Endothelial cell of umbilical vein (primary cell): ENCODE data around the gene TMPRSS13. TPM values are rescaled to one million over a fixed set of nuclear protein-coding genes. Genes with fewer than 3 reads are reported as not detected.

Experiments
- BruUV-seq: library from RNA; stranded (reverse); fragments of 400-500 nt; replicated peaks from 2 replicates; lab custom pipeline; 2021; lab: Mats Ljungman, UMichigan
- CTCF ChIA-PET: fragments of 300-600, 350-600 bp; sonication (Branson Sonifier 250); formaldehyde crosslinking; loops from one replicate; lab custom pipeline; 2021; ENCODE audit warnings: antibody characterized with exemption, inconsistent platforms; lab: Charles Lee
- POLR2A ChIA-PET: fragments of 300-600, 350-600 bp; sonication (Branson Sonifier 250); formaldehyde crosslinking; loops from one replicate; lab custom pipeline; 2021; ENCODE audit warnings: antibody characterized with exemption, inconsistent platforms; lab: Charles Lee
- DNase-seq: peaks from one replicate; pipeline ENCODE4 v3.0.0-alpha.2; 2011; ENCODE audit warnings: low read depth, low spot score
- FAIRE-seq: peaks from 2 replicates; lab custom pipeline; 2011; peaks lifted over from hg19 to GRCh38; lab: Jason Lieb, UNC
- H2AFZ ChIP-seq: 2 replicates; pipeline ENCODE4 v1.6.0; 2012; ENCODE audit warnings: low read depth, low read length, control low read depth, inconsistent platforms
- H3K27ac ChIP-seq: 2 replicates; pipeline ENCODE4 v1.5.1; 2011; ENCODE audit warnings: low read depth, mild to moderate bottlenecking, control low read depth, low read length, moderate library complexity; ENCODE audit not compliant: insufficient read depth
- H3K27me3 ChIP-seq, 2 experiments: 2 replicates each; pipeline versions ENCODE4 v1.6.0 to v1.6.1; 2011; ENCODE audit warnings: low read length in 2 of 2, mixed read lengths in 1 of 2; ENCODE audit not compliant: control insufficient read depth in 2 of 2, insufficient read depth in 2 of 2
- H3K36me3 ChIP-seq, 2 experiments: 2 replicates in 1 of 2; 3 replicates in 1 of 2; pipeline ENCODE4 v1.5.1; 2011; ENCODE audit warnings: low read length in 2 of 2, mild to moderate bottlenecking in 1 of 2, moderate library complexity in 1 of 2; ENCODE audit not compliant: control insufficient read depth in 2 of 2, insufficient read depth in 2 of 2; ENCODE audit errors: extremely low read depth in 1 of 2
- H3K4me1 ChIP-seq: 3 replicates; pipeline ENCODE4 v1.5.1; 2011; ENCODE audit warnings: mild to moderate bottlenecking, low read length; ENCODE audit not compliant: control insufficient read depth, insufficient read depth; ENCODE audit errors: extremely low read depth
- H3K4me2 ChIP-seq: 2 replicates; pipeline ENCODE4 v1.6.1; 2011; ENCODE audit warnings: low read length, control low read depth, mixed read lengths; ENCODE audit not compliant: insufficient read depth
- H3K4me3 ChIP-seq, 3 experiments: fragments of 200-600 bp in 1 of 3; sonication (generic), shearing (Covaris generic) in 1 of 3; replicated peaks in 1 of 3; 2 replicates each; pipeline ENCODE4 v1.5.1; 2011 to 2016; ENCODE audit warnings: control low read depth in 3 of 3, low read length in 3 of 3, mild to moderate bottlenecking in 2 of 3, inconsistent platforms in 1 of 3, low read depth in 1 of 3, moderate library complexity in 1 of 3; ENCODE audit not compliant: insufficient read depth in 1 of 3
- H3K79me2 ChIP-seq: 2 replicates; pipeline ENCODE4 v1.6.0; 2012; ENCODE audit warnings: low read length, inconsistent platforms; ENCODE audit not compliant: control insufficient read depth, insufficient read depth
- H3K9ac ChIP-seq: replicated peaks from 2 replicates; pipeline ENCODE3; 2011; ENCODE audit warnings: low read length, control low read depth; ENCODE audit not compliant: insufficient read depth; ENCODE audit errors: extremely low read depth
- H3K9me1 ChIP-seq: replicated peaks from 3 replicates; pipeline ENCODE4 v1.6.0; 2011; ENCODE audit warnings: mild to moderate bottlenecking, low read length; ENCODE audit not compliant: control insufficient read depth, insufficient read depth; ENCODE audit errors: extremely low read depth
- H3K9me3 ChIP-seq: replicated peaks from 2 replicates; pipeline ENCODE4 v1.5.1; 2012; ENCODE audit warnings: low read length, inconsistent platforms; ENCODE audit not compliant: control insufficient read depth, insufficient read depth
- H4K20me1 ChIP-seq: replicated peaks from 2 replicates; pipeline ENCODE3; 2011; ENCODE audit warnings: mild to moderate bottlenecking, low read length; ENCODE audit not compliant: control insufficient read depth, insufficient read depth; ENCODE audit errors: extremely low read depth
- CTCF ChIP-seq, 2 donors: IDR thresholded peaks; 1 replicate in 1 of 2; 2 replicates in 1 of 2; pipeline ENCODE4 v1.5.1; 2011; ENCODE audit warnings: low read length in 2 of 2, mild to moderate bottlenecking in 2 of 2, moderate library complexity in 2 of 2, control low read depth in 1 of 2, inconsistent platforms in 1 of 2, low read depth in 1 of 2; ENCODE audit not compliant: insufficient read depth in 1 of 2; ENCODE audit errors: extremely low read depth in 1 of 2
- EZH2 ChIP-seq: IDR thresholded peaks from 2 replicates; pipeline ENCODE4 v1.6.1; 2012; ENCODE audit warnings: borderline replicate concordance, low read depth, mild to moderate bottlenecking, moderate library complexity, low read length, inconsistent platforms; ENCODE audit not compliant: severe bottlenecking
- FOS ChIP-seq: IDR thresholded peaks from 2 replicates; pipeline ENCODE4 v1.6.1; 2011; ENCODE audit warnings: mild to moderate bottlenecking, low read length, moderate library complexity, borderline replicate concordance; ENCODE audit not compliant: insufficient read depth
- GATA2 ChIP-seq: IDR thresholded peaks from 2 replicates; pipeline ENCODE4 v1.7.0; 2011; ENCODE audit warnings: low read depth, mild to moderate bottlenecking, moderate library complexity, mixed read lengths, low read length; ENCODE audit not compliant: insufficient read length, insufficient read depth
- JUN ChIP-seq: IDR thresholded peaks from 2 replicates; pipeline ENCODE4 v1.6.1; 2011; ENCODE audit warnings: borderline replicate concordance, low read depth; ENCODE audit not compliant: insufficient read length, insufficient read depth
- MAX ChIP-seq: IDR thresholded peaks from 2 replicates; pipeline ENCODE4 v1.6.1; 2011; ENCODE audit not compliant: insufficient read depth, insufficient read length
- MYC ChIP-seq: IDR thresholded peaks from one replicate; pipeline ENCODE4 v1.6.1; 2011; ENCODE audit warnings: mild to moderate bottlenecking, low read depth, low read length
- POLR2A ChIP-seq: IDR thresholded peaks from 2 replicates; pipeline ENCODE4 v1.6.1; 2012; ENCODE audit warnings: low read depth, mild to moderate bottlenecking, control low read depth, low read length
- POLR2AphosphoS5 ChIP-seq: IDR thresholded peaks from 2 replicates; pipeline ENCODE4 v1.6.1; 2012; ENCODE audit warnings: low read depth, mild to moderate bottlenecking, control low read depth, low read length, moderate library complexity; ENCODE audit not compliant: insufficient read depth
- dilution Hi-C: fragments of 300-500 bp; cut with MboI; formaldehyde crosslinking; loops from one replicate; pipeline ENCODE4 v1.15.0; 2019; ENCODE audit warnings: low sequenced_read_pairs; ENCODE audit not compliant: extremely low pct_ligation_motif_present
- intact Hi-C: fragments of 100-400 bp; cut with micrococcal nuclease; formaldehyde crosslinking; loops from one replicate; pipeline ENCODE4 v1.10.0; 2022
- polyA plus RNA-seq, 4 experiments: library from polyadenylated mRNA; depleted of rRNA in 3 of 4; stranded (reverse) in 3 of 4; unstranded in 1 of 4; fragments of >200 nt; gene quantifications; 2 replicates each; pipeline versions ENCODE4 v1.2.1 to v1.2.3, GENCODE V29; 2011 to 2012; ENCODE audit warnings: missing spikeins in 1 of 4
- total RNA-seq: library from RNA; stranded (reverse); gene quantifications from 2 replicates; pipeline ENCODE4 v1.2.3, GENCODE V29; 2021

TMPRSS13 gene
- total and polyA plus RNA-seq, 2 donors (not counting 3 experiments of a cell fraction or from before 2014, with no cell fraction given), result 0.22 to 0.46 TPM

- Histone ChIP-seq H3K79me2 (no peaks in the 10 kb centered on the region), H3K4me3 (no peak overlapping the region), H3K4me2 (no peak overlapping the region), H3K9me1 (no peaks in the 10 kb centered on the region), H3K9ac (no peak overlapping the region), H3K4me1 (peaks cover 6% of the 10 kb centered on the region), H3K36me3 (no peaks in the 10 kb centered on the region), H2AFZ (no peak overlapping the region), H3K27me3 (peaks cover 3 to 6% of the 10 kb centered on the region in 2 experiments), H3K27ac (no peak overlapping the region), H3K9me3 (no peaks in the 10 kb centered on the region), H4K20me1 (no peaks in the 10 kb centered on the region)
- ChIA-PET POLR2A (no interaction called here), CTCF (no interaction called here)
- dilution Hi-C loops, result no loop called here
- DNase-seq (no peak), FAIRE-seq (no peak)
- TF ChIP-seq CTCF (IDR thresholded peaks at IDR 0.05; ENCODE audit: extremely low read depth in 1 of 2, insufficient read depth in 1 of 2, low read depth in 1 of 2, low read length in 2 of 2) (no peak), EZH2 (no peak), POLR2A (no peak)
- no TSS peak for BruUV-seq
- intact Hi-C loops, result no loop called here
Measured at GRCh38 chr11:117859061-117859460, 70.1 kb downstream of the TMPRSS13 start.

GRCh38 chr11:117857734-117858414, 71.3 kb downstream of the TMPRSS13 start:
- peaks cover 6% of the 10 kb centered on the region for H3K4me1 ChIP-seq
- H3K27me3 ChIP-seq, result peaks cover 3 to 8% of the 10 kb centered on the region in 2 experiments
- no peaks in the 10 kb centered on the region for H3K79me2 ChIP-seq
- H3K9me3 ChIP-seq, result no peaks in the 10 kb centered on the region
- H3K27ac ChIP-seq, result no peak overlapping the region
- H3K4me3 ChIP-seq, result no peak overlapping the region
- intact Hi-C loops (no loop called here), dilution Hi-C loops (no loop called here)
- no peaks in the 10 kb centered on the region for H3K36me3 ChIP-seq
- H3K9me1 ChIP-seq, result no peaks in the 10 kb centered on the region
- no peak overlapping the region for H3K9ac ChIP-seq
- ChIA-PET POLR2A (no interaction called here), CTCF (no interaction called here)
- BruUV-seq, result no TSS peak
- no peaks in the 10 kb centered on the region for H4K20me1 ChIP-seq
- DNase-seq (no peak), FAIRE-seq (no peak)
- no peak overlapping the region for H2AFZ ChIP-seq
- TF ChIP-seq GATA2, result no peak
- no peak for TF ChIP-seq POLR2A
- no peak for TF ChIP-seq MAX
- TF ChIP-seq EZH2, result no peak
- TF ChIP-seq MYC, result no peak
- no peak for TF ChIP-seq JUN
- TF ChIP-seq FOS, result no peak
- no peak for TF ChIP-seq CTCF (IDR thresholded peaks at IDR 0.05; ENCODE audit: extremely low read depth in 1 of 2, insufficient read depth in 1 of 2, low read depth in 1 of 2, low read length in 2 of 2)
- no peak for TF ChIP-seq POLR2AphosphoS5
- H3K4me2 ChIP-seq, result no peak overlapping the region
